Measurements from ENCODE around the gene PRXL2C.
A peak's percentile ranks its signal among the peaks of the same experiment; 100 is the strongest.
"Not testable (repeated sequence)": the region's sequence is repeated elsewhere in the genome, so short reads cannot be mapped to it uniquely, and the experiment has no call there.

The PRXL2C gene

GRCh38 chr9:96655198-96655851, at the start of gene PRXL2C:
PRXL2C (minus strand) TSS chr9:96655317; CDS start chr9:96655281, 36 bp downstream.
- peak; percentile 18 for DNase-seq (ENCODE audit: low spot score)

- not testable (repeated sequence) for DNase-seq (ENCODE audit: low spot score)
Measured at GRCh38 chr9:96700721-96701375, 45.7 kb upstream of the PRXL2C start.

- no peak for DNase-seq (ENCODE audit: low spot score)
Measured at GRCh38 chr9:96691326-96691725, 36.2 kb upstream of the PRXL2C start.

- no peak for DNase-seq (ENCODE audit: low spot score)
Measured at GRCh38 chr9:96688745-96689464, 33.8 kb upstream of the PRXL2C start.

DNA sequence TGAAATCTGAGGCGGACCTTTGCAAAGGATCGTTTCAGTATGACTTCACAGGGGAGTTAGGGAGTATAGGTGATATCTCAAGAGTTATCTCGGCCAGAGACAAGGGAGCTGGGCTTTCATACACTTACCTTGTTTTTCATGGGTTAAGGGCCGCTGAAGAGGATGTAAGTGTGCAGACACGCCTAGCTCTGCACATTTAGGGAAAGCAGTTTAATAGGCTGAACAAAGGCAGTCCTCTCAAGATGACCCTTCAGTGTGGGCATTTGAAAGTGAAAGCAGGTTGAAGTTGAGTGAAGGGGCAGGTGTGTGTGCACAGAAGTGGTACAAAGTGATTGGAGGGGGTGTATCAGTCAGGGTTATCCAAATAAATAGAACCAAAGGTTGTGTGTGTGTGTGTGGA, 33.1 kb upstream of the PRXL2C start:
- no peak for DNase-seq (ENCODE audit: low spot score)

- DNase-seq (ENCODE audit: low spot score) = no peak
Measured at GRCh38 chr9:96686638-96687335, 31.7 kb upstream of the PRXL2C start.

GRCh38 chr9:96680812-96681499, 25.8 kb upstream of the PRXL2C start:
- DNase-seq (ENCODE audit: low spot score) = no peak

GRCh38 chr9:96674906-96675538, 19.9 kb upstream of the PRXL2C start:
- DNase-seq (ENCODE audit: low spot score) = no peak

- not testable (repeated sequence) for DNase-seq (ENCODE audit: low spot score)
Measured at GRCh38 chr9:96673786-96674185, 18.7 kb upstream of the PRXL2C start.

DNA sequence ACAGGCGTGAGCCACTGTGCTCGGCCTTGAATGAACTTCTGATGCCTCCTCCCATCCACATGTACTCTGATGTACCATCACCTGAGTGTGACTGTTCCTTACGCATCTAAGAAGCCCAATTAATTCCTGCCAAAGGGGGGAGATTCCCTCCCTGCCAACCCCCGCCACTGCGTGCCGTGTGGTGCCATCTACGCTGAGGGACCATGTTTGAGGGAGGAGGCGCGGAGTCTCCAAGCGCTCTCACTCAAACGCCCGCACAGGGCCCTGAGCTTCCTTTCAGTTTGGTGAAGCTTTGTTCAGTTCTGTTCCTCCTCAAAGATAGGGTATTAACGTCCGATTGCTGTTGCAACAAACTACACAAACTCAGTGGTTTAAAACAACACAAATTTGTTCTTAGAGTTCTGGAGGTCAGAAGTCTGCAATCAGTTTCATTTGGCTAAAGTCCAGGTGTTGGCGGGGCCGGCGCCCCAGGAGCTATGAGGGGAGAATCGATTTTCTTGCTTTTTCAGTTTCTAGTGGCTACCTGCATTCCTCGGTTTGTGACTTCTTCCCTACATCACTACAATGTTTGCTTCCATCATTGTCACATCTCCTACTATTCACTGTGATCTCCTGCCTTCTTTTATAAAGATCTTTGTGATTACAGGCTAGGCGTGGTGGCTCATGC, 13.9 kb upstream of the PRXL2C start:
- no peak for DNase-seq (ENCODE audit: low spot score)

DNA sequence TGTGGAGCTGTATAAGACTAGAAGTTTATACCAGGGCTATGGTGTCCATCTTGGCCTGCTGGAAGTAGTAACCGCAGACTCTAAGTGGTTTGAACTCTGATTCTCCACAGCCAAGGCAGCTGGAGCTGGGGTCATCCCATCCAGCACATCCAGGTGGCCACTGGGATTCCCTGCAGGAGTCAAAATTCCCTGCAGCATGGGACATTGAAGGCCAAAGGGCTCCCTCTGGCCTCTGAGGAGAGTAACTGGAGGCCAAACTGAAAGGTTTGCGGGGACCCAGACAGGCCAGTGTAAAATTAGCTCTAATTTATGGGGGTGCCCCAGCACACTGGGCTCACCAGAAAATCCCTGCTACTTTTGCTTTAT, 12.2 kb upstream of the PRXL2C start:
- no peak for DNase-seq (ENCODE audit: low spot score)

DNA sequence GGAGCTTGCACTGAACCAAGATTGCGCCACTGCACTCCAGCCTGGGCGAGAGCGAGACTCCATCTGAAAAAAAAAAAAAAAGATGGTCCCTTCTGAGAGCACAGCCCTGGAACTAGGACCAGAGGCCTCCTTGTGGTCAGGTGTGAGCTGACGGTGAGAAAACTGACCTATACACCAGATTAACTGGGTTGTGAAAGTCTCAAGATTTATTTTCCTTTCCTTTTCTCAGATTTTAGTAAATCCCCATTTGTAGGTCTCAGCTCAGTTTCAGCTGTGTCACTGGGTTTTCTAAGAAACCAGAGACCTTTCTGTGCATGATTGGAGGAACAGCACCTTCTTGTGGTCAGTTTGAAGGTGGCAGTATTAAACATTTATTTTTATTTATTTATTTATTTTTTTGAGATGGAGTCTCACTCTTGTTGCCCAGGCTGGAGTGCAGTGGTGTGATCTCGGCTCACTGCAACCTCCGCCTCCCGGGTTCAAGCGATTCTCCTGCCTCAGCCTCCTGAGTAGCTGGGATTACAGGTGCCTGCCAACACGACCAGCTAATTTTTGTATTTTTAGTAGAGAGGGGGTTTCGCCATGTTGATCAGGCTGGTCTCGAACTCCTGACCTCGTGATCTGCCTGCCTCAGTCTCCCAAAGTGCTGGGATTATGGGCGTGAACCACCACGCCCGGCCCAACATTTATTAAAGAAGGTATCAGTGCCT, 11.7 kb upstream of the PRXL2C start:
- not testable (repeated sequence) for DNase-seq (ENCODE audit: low spot score)

DNA sequence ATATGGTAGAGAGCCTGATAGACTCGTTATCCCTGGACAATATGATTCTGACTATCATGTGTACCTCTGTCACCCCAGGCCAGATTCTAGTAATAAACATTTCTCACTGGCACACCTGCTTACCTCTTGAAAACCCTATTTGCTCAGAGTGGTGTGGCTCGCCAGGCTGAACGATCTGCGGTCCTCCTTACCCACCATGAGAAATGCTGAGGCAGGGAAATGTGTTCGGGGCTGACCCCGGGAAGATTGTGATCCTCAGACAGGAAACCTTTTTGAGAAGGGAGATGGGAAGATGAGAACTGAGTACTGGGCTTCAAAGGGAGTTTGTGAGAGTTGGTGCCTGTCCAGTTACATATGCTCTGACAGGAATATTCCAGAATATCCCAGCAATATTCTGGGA, 10.7 kb upstream of the PRXL2C start:
- no peak for DNase-seq (ENCODE audit: low spot score)

DNA sequence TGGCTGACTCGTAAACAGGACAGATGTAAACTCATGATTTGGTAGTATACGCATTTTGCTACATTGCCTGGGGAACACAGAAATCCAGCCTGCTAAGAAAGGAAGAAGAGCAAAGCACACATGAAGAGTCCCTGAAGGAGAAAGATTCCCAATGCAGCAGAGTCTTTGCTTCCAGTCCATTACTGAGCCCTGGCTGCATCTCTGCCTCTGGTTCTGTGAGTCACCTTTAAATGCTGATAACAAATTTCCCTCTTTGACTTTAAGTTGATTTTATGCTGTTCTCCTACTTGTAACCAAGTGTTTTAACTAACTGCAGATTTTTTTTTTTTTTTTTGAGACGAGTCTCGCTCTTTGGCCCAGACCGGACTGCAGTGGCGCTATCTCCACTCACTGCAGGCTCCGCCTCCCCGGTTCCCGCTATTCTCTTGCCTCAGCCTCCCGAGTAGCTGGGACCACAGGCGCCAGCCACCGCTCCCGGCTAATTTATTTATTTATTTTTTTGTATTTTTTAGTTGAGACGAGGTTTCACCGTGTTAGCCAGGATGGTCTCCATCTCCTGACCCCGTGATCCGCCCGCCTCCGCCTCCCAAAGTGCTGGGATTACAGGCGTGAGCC, 8.5 kb upstream of the PRXL2C start:
- no peak for DNase-seq (ENCODE audit: low spot score)

DNA sequence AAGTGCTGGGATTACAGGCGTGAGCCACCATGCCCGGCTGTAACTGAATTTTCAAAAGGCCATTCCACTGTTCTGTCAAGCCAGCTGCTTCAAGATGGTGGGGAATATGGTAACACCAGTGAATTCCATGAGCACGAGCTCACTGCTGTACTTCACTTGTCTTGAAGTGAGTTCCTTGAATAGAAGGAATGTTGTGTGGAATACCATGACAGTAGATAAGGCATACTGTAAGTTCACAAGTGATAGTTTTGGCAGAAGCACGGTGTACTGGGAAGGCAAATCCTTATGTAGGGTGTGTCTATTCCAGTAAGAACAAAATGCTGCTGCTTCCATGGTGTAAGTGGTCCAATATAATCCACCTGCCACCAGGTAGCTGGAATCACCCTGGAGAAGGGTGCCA, 6.6 kb upstream of the PRXL2C start:
- DNase-seq (ENCODE audit: low spot score) = no peak

DNA sequence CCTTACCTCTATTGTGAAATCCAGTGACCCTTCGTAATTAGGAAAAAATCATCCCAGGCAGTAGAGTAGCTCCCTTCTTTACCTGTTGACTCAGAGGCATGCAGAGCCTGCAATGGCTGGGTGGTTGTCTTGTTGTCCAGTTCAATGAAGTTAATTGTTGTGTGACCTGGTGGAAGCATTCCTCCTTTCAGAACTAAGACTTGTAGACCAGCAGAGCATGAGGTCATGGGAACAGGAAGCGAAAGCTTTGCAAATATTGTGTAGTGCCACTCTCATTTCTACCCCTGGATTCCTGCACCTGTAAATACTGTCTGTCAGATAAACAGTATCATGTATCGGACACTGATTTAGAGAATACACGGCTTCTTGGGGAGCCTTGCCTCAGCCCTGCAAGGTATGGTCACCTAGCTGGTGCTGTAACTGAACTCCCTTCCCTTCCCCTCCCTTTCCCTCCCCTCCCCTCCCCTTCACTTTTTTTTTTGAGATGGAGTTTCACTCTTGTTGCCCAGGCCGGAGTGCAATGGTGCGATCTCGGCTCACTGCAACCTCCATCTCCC, 5.7 kb upstream of the PRXL2C start:
- DNase-seq (ENCODE audit: low spot score) = no peak

DNA sequence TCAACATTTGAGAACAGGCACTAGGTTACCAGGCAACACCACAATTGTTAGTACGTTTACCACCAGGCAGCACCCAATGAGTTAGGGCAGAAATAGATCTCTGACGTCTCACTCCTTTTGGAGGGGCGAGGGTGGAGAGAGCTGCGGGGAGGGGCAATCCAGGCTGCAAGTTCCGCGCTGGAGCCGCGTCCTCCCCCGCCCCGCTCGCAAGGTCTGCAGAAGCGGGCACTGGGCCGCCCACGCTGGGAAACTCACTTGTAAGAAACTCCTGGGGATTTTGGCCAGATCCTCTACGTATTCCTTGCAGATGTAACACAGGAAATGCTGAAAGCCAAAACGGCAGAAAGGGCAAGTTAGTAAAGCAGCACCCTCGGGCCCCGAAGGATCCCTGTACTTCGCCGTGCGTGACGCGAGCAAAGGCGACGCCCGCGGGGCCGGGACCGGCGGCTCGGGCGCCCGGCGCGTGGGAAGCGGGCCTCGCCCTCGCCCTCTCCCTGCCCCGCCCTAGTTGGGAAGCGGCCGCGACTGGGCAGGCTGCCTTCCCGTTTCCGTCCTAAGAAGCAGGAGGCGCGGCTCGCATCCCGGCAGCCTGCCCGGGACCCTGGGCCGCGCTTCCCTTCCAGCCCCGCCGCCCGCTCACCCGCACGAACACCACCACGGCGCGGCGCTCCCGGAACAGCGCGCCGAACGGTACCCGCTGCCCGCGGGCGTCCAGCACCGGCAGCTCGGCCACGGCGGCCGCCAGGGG, 493 bp downstream of the PRXL2C start:
- DNase-seq (ENCODE audit: low spot score) = no peak

DNA sequence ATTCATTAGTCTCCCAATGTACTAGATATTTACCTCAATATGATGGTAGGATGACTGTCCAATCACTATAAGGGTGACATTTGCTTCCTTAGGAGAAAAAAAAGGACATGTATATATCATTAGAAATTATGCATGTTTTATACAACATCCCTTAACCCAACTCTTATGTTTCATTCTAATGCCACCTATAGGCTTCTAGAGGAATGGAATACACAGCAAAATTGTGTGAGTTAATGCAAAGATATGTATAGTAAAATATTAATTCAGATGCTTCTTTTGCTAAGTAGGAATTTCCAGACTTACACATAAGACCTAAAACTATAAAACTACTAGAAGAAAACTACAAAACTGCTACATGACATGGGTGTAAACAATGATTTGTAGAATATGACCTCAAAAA, 3.5 kb downstream of the PRXL2C start:
- DNase-seq (ENCODE audit: low spot score) = no peak
